Duodenal mucosa (tissue), 2 donors: Measurements from ENCODE around the gene SPTLC1.
A peak's percentile ranks its signal among the peaks of the same experiment; 100 is the strongest.
"Not testable (repeated sequence)": the region's sequence is repeated elsewhere in the genome, so short reads cannot be mapped to it uniquely, and the experiment has no call there.

ENCODE experiments used
- H3K27ac ChIP-seq: one replicate; pipeline ENCODE4 v1.7.0; 2013; ENCODE audit warnings: low read depth, low read length
- H3K27me3 ChIP-seq, 2 donors: one replicate each; pipeline ENCODE4 v1.7.0; 2013; ENCODE audit warnings: low read length in 2 of 2, control low read depth in 1 of 2; ENCODE audit not compliant: insufficient read depth in 2 of 2, control insufficient read depth in 1 of 2
- H3K36me3 ChIP-seq, 2 donors: one replicate each; pipeline ENCODE4 v1.7.0; 2013; ENCODE audit warnings: low read length in 2 of 2, control low read depth in 1 of 2; ENCODE audit not compliant: insufficient read depth in 2 of 2, control insufficient read depth in 1 of 2
- H3K4me1 ChIP-seq, 2 donors: one replicate each; pipeline ENCODE4 v1.7.0; 2013; ENCODE audit warnings: low read length in 2 of 2, control low read depth in 1 of 2; ENCODE audit not compliant: insufficient read depth in 2 of 2, control insufficient read depth in 1 of 2
- H3K4me3 ChIP-seq, 2 donors: one replicate each; pipeline ENCODE4 v1.7.0; 2013; ENCODE audit warnings: low read length in 2 of 2, low read depth in 1 of 2
- H3K9ac ChIP-seq, 2 donors: one replicate each; pipeline ENCODE4 v1.7.0; 2013; ENCODE audit warnings: low read length in 2 of 2, low read depth in 1 of 2
- H3K9me3 ChIP-seq, 2 donors: one replicate each; pipeline ENCODE4 v1.7.0; 2013; ENCODE audit warnings: low read length in 2 of 2, control low read depth in 1 of 2; ENCODE audit not compliant: control insufficient read depth in 1 of 2

Gene SPTLC1

GRCh38 chr9:92151691-92152393 lies 36.6 kb upstream of the SPTLC1 start:
- no peak overlapping the region for H3K27ac ChIP-seq
- H3K36me3 ChIP-seq, result no peaks in the 10 kb centered on the region
- peaks cover 2 to 7% of the 10 kb centered on the region in 2 donors for H3K4me1 ChIP-seq
- no peak overlapping the region for H3K9ac ChIP-seq
- no peaks in the 10 kb centered on the region for H3K27me3 ChIP-seq
- no peaks in the 10 kb centered on the region for H3K9me3 ChIP-seq
- H3K4me3 ChIP-seq, result no peak overlapping the region

DNA sequence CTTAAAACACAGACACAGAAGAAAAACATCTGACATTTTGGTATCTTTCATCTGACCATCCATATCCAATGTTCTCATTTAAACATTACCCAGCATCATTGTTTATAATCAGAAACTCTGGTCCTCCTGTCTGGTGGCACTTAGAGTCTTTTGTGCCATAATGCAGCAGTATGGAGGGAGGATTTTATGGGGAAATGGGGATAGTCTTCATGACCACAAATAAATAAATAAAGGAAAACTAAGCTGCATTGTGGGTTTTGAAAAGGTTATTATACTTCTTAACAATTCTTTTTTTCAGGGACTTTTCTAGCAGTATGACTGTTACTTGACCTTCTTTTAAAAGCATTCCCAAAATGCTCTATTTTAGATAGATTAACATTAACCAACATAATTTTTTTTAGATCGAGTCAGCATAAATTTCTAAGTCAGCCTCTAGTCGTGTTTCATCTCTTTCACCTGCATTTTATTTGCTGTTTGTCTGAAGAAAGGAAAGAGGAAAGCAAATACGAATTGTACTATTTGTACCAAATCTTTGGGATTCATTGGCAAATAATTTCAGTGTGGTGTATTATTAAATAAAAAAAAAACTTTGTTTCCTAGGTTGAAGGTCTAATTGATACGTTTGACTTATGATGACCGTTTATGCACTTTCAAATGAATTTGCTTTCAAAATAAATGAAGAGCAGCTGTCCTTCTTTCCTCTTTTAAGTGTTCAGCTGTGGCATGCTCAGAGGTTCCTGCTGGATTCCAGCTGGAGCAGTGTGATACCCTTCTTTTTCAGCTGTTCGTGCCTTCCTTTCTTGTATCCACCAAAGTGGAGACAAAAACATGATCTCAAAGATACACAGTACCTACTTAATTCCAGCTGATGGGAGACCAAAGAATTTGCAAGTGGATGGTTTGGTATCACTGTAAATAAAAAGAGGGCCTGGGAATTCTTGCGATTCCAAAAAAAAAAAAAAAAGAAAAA lies 35.6 kb upstream of the SPTLC1 start:
- H3K4me1 ChIP-seq, H3K36me3 ChIP-seq, H3K27me3 ChIP-seq, H3K9me3 ChIP-seq, H3K27ac ChIP-seq, H3K4me3 ChIP-seq, H3K9ac ChIP-seq: not testable (repeated sequence)

- Histone ChIP-seq H3K4me1 (peaks cover 2 to 7% of the 10 kb centered on the region in 2 donors), H3K36me3 (no peaks in the 10 kb centered on the region), H3K27me3 (peaks cover 0 to under 1% of the 10 kb centered on the region in 2 donors), H3K9ac (no peak overlapping the region), H3K4me3 (no peak overlapping the region), H3K9me3 (no peaks in the 10 kb centered on the region), H3K27ac (no peak overlapping the region)
Observed at GRCh38 chr9:92147852-92148180, 32.6 kb upstream of the SPTLC1 start.

DNA sequence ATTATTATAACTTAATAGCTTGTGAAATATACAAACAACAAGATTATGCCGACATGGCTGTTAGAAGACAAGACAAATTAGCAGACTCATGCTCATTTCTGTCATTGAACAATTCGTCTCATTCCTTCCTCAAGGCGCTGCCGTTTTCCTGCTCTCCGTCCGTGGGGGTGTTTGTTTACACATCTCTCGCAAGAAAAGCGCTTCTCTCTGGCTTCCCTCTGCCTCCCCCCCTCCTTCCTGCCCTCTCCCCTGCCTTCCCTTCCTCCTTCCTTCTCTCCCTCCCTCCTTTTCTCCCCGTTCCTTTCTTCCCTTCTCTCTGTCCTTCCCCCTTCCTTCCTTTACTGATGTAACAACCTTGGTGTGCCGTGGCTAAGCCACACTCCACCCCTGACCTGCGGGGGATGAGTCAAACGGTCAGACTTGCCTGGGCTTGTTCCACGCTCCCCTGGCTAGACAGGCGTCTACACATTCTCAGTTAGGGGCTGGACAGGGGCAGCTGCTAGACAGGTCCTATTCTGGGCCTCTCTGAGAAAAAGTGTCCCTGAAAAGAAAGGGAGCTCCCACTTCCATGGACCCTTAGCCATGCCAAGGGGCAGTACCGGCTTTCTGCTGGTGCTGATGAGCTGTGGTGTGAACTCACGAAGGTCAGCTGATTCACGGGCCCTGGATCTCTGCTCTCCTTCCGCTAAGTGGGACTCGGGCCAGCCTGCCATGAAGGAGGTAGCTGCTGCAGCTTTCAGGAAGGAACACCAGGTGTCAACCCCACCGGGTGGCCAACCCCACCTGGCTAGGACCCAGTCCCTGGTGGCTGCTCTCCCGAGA lies 32.0 kb upstream of the SPTLC1 start:
- peaks cover 2 to 7% of the 10 kb centered on the region in 2 donors for H3K4me1 ChIP-seq
- H3K27ac ChIP-seq, result peak overlapping the region; percentile 45
- no peaks in the 10 kb centered on the region for H3K36me3 ChIP-seq
- peaks cover 0 to 6% of the 10 kb centered on the region in 2 donors for H3K27me3 ChIP-seq
- no peak overlapping the region for H3K4me3 ChIP-seq
- no peak overlapping the region for H3K9ac ChIP-seq
- no peaks in the 10 kb centered on the region for H3K9me3 ChIP-seq

DNA sequence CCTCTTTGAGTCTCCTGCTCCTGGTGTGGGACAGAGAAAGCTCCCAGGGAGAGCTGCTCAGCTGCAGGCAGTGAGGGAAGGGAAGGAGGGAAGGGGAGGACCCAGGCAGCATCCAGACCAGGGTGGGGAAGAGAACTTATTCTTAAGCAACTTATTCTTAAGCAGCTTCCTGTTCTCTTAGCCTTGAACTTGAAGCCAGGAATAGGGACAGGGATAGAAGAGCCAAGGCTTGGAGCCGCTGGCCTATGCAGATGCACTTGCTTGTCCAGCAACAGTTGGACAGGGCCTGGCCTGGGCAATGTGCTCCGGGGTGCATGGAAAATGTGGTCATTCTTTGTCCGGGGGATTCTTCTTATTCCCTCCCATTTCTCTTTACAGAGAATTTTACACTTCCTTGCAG lies 31.4 kb upstream of the SPTLC1 start:
- Histone ChIP-seq H3K36me3 (no peaks in the 10 kb centered on the region), H3K9me3 (no peaks in the 10 kb centered on the region), H3K27ac (no peak overlapping the region), H3K4me3 (no peak overlapping the region), H3K9ac (no peak overlapping the region), H3K4me1 (peaks cover 2 to 7% of the 10 kb centered on the region in 2 donors), H3K27me3 (peaks cover 0 to 10% of the 10 kb centered on the region in 2 donors)

DNA sequence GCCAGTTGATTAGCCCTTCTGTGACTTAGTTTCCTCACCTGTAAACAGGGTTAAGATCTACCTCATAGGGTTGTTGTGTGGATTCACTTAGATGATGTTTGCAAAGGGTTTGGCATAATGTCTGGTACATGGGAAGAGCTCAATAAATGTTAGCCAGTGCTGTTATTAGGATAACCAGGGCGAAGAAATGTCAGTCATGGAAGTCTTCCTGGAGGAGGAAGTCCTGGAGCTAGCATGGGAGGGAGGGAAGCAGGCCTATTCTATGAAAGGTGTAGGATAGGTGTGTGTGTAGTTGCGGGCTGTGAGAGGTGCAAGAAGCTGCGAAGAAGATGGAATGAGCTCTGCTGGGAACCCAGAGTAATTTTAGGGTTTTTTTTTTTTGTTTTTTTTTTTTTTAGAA lies 30.6 kb upstream of the SPTLC1 start:
- H3K27ac ChIP-seq, H3K36me3 ChIP-seq, H3K9me3 ChIP-seq, H3K9ac ChIP-seq, H3K4me3 ChIP-seq: not testable (repeated sequence)
- Histone ChIP-seq H3K4me1 (peaks cover 5 to 10% of the 10 kb centered on the region in 2 donors), H3K27me3 (peaks cover 0 to 16% of the 10 kb centered on the region in 2 donors)

- Histone ChIP-seq H3K27ac (no peak overlapping the region), H3K9me3 (no peaks in the 10 kb centered on the region), H3K9ac (no peak overlapping the region), H3K36me3 (no peaks in the 10 kb centered on the region), H3K4me1 (peaks cover 11 to 13% of the 10 kb centered on the region in 2 donors), H3K27me3 (peaks cover 0 to 23% of the 10 kb centered on the region in 2 donors), H3K4me3 (no peak overlapping the region)
Observed at GRCh38 chr9:92142329-92142728, 27.1 kb upstream of the SPTLC1 start.

DNA sequence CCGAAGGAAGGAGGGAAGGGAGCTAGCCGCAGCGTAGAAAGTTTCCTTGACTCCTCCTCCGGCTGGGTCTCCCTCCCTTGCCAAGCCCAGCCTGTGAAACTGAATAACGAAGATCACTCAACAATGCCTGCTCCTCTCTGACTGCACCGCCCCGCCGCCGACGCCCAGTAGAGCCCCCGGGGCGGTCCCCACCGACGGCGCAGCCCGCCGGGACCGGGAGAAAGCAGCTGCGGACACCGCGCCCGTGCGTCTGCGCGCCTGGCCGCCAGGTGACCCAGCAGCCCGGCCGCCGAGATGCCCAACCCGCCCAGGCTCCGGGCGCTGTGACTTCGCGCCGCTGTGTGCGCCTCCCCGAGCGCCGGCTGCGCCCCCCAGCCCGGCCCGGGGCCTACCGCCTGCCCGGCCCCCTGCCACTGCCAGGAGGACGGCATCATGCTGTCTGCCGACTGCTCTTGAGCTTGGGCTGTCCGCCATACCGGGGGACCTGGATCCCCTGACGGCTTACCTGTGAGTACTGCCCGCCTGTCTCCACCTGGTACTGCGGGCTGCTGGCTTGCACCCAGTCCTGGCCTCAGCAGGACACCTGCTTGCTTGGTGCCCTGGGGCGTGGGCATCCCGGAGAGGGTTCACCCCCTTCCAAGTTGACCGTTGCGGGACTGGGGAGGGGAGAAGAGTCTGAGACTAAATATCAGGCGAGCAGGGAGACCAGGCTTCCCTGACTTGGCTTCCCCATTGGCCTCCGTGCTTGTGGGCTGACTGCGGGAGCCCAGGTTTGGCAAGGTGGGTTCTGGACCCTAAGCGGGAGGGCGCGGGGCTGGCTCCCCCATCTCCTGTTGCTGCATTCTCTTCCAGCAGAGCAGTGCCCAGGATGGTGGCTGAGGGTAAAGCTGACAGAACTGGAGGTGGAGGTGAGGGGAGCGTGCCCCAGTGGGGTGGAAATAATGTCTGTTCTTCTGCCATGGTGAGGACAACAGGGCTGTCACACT lies 26.2 kb upstream of the SPTLC1 start:
- Histone ChIP-seq H3K27ac (no peak overlapping the region), H3K9ac (no peak overlapping the region), H3K36me3 (no peaks in the 10 kb centered on the region), H3K4me1 (peaks cover 7 to 11% of the 10 kb centered on the region in 2 donors), H3K9me3 (no peaks in the 10 kb centered on the region), H3K27me3 (peaks cover 0 to 23% of the 10 kb centered on the region in 2 donors), H3K4me3 (peak overlapping the region; percentile 12 to 40)

DNA sequence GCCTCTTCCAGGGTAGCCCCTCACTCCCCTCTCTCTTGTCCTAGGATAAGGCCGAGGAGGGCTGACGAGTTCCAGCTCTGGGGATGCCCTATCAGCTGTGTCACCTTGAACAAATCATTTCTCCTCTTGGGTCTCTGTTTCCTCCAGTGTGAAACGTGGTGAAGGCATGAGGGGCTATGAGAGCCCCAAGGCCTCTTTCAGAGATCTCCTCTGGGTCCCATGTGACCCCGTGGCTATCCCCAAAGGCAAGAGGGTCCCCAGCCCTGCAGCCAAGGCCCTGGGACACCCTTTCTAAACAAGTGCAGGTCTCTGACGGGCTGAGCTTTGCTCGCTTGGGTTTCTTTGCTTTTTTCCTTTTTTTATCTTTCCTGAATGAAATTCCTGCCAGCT lies 25.5 kb upstream of the SPTLC1 start:
- Histone ChIP-seq H3K27me3 (peaks cover 0 to 25% of the 10 kb centered on the region in 2 donors), H3K4me3 (peak overlapping the region; percentile 12 to 40), H3K27ac (no peak overlapping the region), H3K4me1 (peaks cover 7 to 11% of the 10 kb centered on the region in 2 donors), H3K9ac (no peak overlapping the region), H3K36me3 (no peaks in the 10 kb centered on the region), H3K9me3 (no peaks in the 10 kb centered on the region)
